Endothelial cell of umbilical vein (primary cell): ENCODE results near the gene MACROD2. TPM values are rescaled to one million over a fixed set of nuclear protein-coding genes. Genes with fewer than 3 reads are reported as not detected.

Source experiments
- BruUV-seq: library from RNA; stranded (reverse); fragments of 400-500 nt; replicated peaks from 2 replicates; lab custom pipeline; 2021; lab: Mats Ljungman, UMichigan
- CTCF ChIA-PET: fragments of 300-600, 350-600 bp; sonication (Branson Sonifier 250); formaldehyde crosslinking; loops from one replicate; lab custom pipeline; 2021; ENCODE audit warnings: antibody characterized with exemption, inconsistent platforms; lab: Charles Lee
- POLR2A ChIA-PET: fragments of 300-600, 350-600 bp; sonication (Branson Sonifier 250); formaldehyde crosslinking; loops from one replicate; lab custom pipeline; 2021; ENCODE audit warnings: antibody characterized with exemption, inconsistent platforms; lab: Charles Lee
- DNase-seq: peaks from one replicate; pipeline ENCODE4 v3.0.0-alpha.2; 2011; ENCODE audit warnings: low read depth, low spot score
- FAIRE-seq: peaks from 2 replicates; lab custom pipeline; 2011; peaks lifted over from hg19 to GRCh38; lab: Jason Lieb, UNC
- H2AFZ ChIP-seq: 2 replicates; pipeline ENCODE4 v1.6.0; 2012; ENCODE audit warnings: low read depth, low read length, control low read depth, inconsistent platforms
- H3K27ac ChIP-seq: 2 replicates; pipeline ENCODE4 v1.5.1; 2011; ENCODE audit warnings: low read depth, mild to moderate bottlenecking, control low read depth, low read length, moderate library complexity; ENCODE audit not compliant: insufficient read depth
- H3K27me3 ChIP-seq, 2 experiments: 2 replicates each; pipeline versions ENCODE4 v1.6.0 to v1.6.1; 2011; ENCODE audit warnings: low read length in 2 of 2, mixed read lengths in 1 of 2; ENCODE audit not compliant: control insufficient read depth in 2 of 2, insufficient read depth in 2 of 2
- H3K36me3 ChIP-seq, 2 experiments: 2 replicates in 1 of 2; 3 replicates in 1 of 2; pipeline ENCODE4 v1.5.1; 2011; ENCODE audit warnings: low read length in 2 of 2, mild to moderate bottlenecking in 1 of 2, moderate library complexity in 1 of 2; ENCODE audit not compliant: control insufficient read depth in 2 of 2, insufficient read depth in 2 of 2; ENCODE audit errors: extremely low read depth in 1 of 2
- H3K4me1 ChIP-seq: 3 replicates; pipeline ENCODE4 v1.5.1; 2011; ENCODE audit warnings: mild to moderate bottlenecking, low read length; ENCODE audit not compliant: control insufficient read depth, insufficient read depth; ENCODE audit errors: extremely low read depth
- H3K4me2 ChIP-seq: 2 replicates; pipeline ENCODE4 v1.6.1; 2011; ENCODE audit warnings: low read length, control low read depth, mixed read lengths; ENCODE audit not compliant: insufficient read depth
- H3K4me3 ChIP-seq, 3 experiments: fragments of 200-600 bp in 1 of 3; sonication (generic), shearing (Covaris generic) in 1 of 3; replicated peaks in 1 of 3; 2 replicates each; pipeline ENCODE4 v1.5.1; 2011 to 2016; ENCODE audit warnings: control low read depth in 3 of 3, low read length in 3 of 3, mild to moderate bottlenecking in 2 of 3, inconsistent platforms in 1 of 3, low read depth in 1 of 3, moderate library complexity in 1 of 3; ENCODE audit not compliant: insufficient read depth in 1 of 3
- H3K79me2 ChIP-seq: 2 replicates; pipeline ENCODE4 v1.6.0; 2012; ENCODE audit warnings: low read length, inconsistent platforms; ENCODE audit not compliant: control insufficient read depth, insufficient read depth
- H3K9ac ChIP-seq: replicated peaks from 2 replicates; pipeline ENCODE3; 2011; ENCODE audit warnings: low read length, control low read depth; ENCODE audit not compliant: insufficient read depth; ENCODE audit errors: extremely low read depth
- H3K9me1 ChIP-seq: replicated peaks from 3 replicates; pipeline ENCODE4 v1.6.0; 2011; ENCODE audit warnings: mild to moderate bottlenecking, low read length; ENCODE audit not compliant: control insufficient read depth, insufficient read depth; ENCODE audit errors: extremely low read depth
- H3K9me3 ChIP-seq: replicated peaks from 2 replicates; pipeline ENCODE4 v1.5.1; 2012; ENCODE audit warnings: low read length, inconsistent platforms; ENCODE audit not compliant: control insufficient read depth, insufficient read depth
- H4K20me1 ChIP-seq: replicated peaks from 2 replicates; pipeline ENCODE3; 2011; ENCODE audit warnings: mild to moderate bottlenecking, low read length; ENCODE audit not compliant: control insufficient read depth, insufficient read depth; ENCODE audit errors: extremely low read depth
- CTCF ChIP-seq, 2 donors: IDR thresholded peaks; 1 replicate in 1 of 2; 2 replicates in 1 of 2; pipeline ENCODE4 v1.5.1; 2011; ENCODE audit warnings: low read length in 2 of 2, mild to moderate bottlenecking in 2 of 2, moderate library complexity in 2 of 2, control low read depth in 1 of 2, inconsistent platforms in 1 of 2, low read depth in 1 of 2; ENCODE audit not compliant: insufficient read depth in 1 of 2; ENCODE audit errors: extremely low read depth in 1 of 2
- EZH2 ChIP-seq: IDR thresholded peaks from 2 replicates; pipeline ENCODE4 v1.6.1; 2012; ENCODE audit warnings: borderline replicate concordance, low read depth, mild to moderate bottlenecking, moderate library complexity, low read length, inconsistent platforms; ENCODE audit not compliant: severe bottlenecking
- FOS ChIP-seq: IDR thresholded peaks from 2 replicates; pipeline ENCODE4 v1.6.1; 2011; ENCODE audit warnings: mild to moderate bottlenecking, low read length, moderate library complexity, borderline replicate concordance; ENCODE audit not compliant: insufficient read depth
- MYC ChIP-seq: IDR thresholded peaks from one replicate; pipeline ENCODE4 v1.6.1; 2011; ENCODE audit warnings: mild to moderate bottlenecking, low read depth, low read length
- POLR2A ChIP-seq: IDR thresholded peaks from 2 replicates; pipeline ENCODE4 v1.6.1; 2012; ENCODE audit warnings: low read depth, mild to moderate bottlenecking, control low read depth, low read length
- POLR2AphosphoS5 ChIP-seq: IDR thresholded peaks from 2 replicates; pipeline ENCODE4 v1.6.1; 2012; ENCODE audit warnings: low read depth, mild to moderate bottlenecking, control low read depth, low read length, moderate library complexity; ENCODE audit not compliant: insufficient read depth
- dilution Hi-C: fragments of 300-500 bp; cut with MboI; formaldehyde crosslinking; loops from one replicate; pipeline ENCODE4 v1.15.0; 2019; ENCODE audit warnings: low sequenced_read_pairs; ENCODE audit not compliant: extremely low pct_ligation_motif_present
- intact Hi-C: fragments of 100-400 bp; cut with micrococcal nuclease; formaldehyde crosslinking; loops from one replicate; pipeline ENCODE4 v1.10.0; 2022
- polyA plus RNA-seq, 4 experiments: library from polyadenylated mRNA; depleted of rRNA in 3 of 4; stranded (reverse) in 3 of 4; unstranded in 1 of 4; fragments of >200 nt; gene quantifications; 2 replicates each; pipeline versions ENCODE4 v1.2.1 to v1.2.3, GENCODE V29; 2011 to 2012; ENCODE audit warnings: missing spikeins in 1 of 4
- total RNA-seq: library from RNA; stranded (reverse); gene quantifications from 2 replicates; pipeline ENCODE4 v1.2.3, GENCODE V29; 2021

The MACROD2 gene
- total and polyA plus RNA-seq, 2 donors (not counting 3 experiments of a cell fraction or from before 2014, with no cell fraction given), result 0.11 to 0.73 TPM

GRCh38 chr20:15079594-15080340, 1084.5 kb downstream of the MACROD2 start:
- no peaks in the 10 kb centered on the region for H4K20me1 ChIP-seq
- no peaks in the 10 kb centered on the region for H3K27me3 ChIP-seq
- DNase-seq (no peak), FAIRE-seq (no peak)
- H3K27ac ChIP-seq, result no peak overlapping the region
- no peak overlapping the region for H3K4me2 ChIP-seq
- ChIA-PET POLR2A (no interaction called here), CTCF (interaction anchor here (1.0 to 1.7 kb wide), 2 partner anchors 9 to 13 kb away, joined by 3 to 5 read pairs; no protein-coding TSS in a partner anchor)
- H3K36me3 ChIP-seq, result no peaks in the 10 kb centered on the region
- no TSS peak for BruUV-seq
- no peaks in the 10 kb centered on the region for H3K79me2 ChIP-seq
- H3K9me3 ChIP-seq, result no peaks in the 10 kb centered on the region
- no peaks in the 10 kb centered on the region for H3K9me1 ChIP-seq
- no peak for TF ChIP-seq POLR2AphosphoS5
- no peak for TF ChIP-seq POLR2A
- no peak for TF ChIP-seq EZH2
- TF ChIP-seq CTCF (IDR thresholded peaks at IDR 0.05; ENCODE audit: extremely low read depth in 1 of 2, insufficient read depth in 1 of 2, low read depth in 1 of 2, low read length in 2 of 2), result no peak
- TF ChIP-seq FOS, result no peak
- no peak for TF ChIP-seq MYC
- no peaks in the 10 kb centered on the region for H3K4me1 ChIP-seq
- H3K9ac ChIP-seq, result no peak overlapping the region
- dilution Hi-C loops (no loop called here), intact Hi-C loops (no loop called here)
- H2AFZ ChIP-seq, result no peak overlapping the region
- no peak overlapping the region for H3K4me3 ChIP-seq
